Measurements from ENCODE around the gene C17orf107.

C17orf107 gene

GRCh38 chr17:4950075-4950745 lies 50.9 kb downstream of the C17orf107 start:
- ATAC-seq = peak; percentile 4 to 15

GRCh38 chr17:4950746-4951204 lies 51.4 kb downstream of the C17orf107 start, which contains the start of gene ENO3:
Gene ENO3 (plus strand): TSS chr17:4951119. CDS start chr17:4951830, 711 bp downstream.
- no peak for ATAC-seq

GRCh38 chr17:4951486-4951885 lies 52.1 kb downstream of the C17orf107 start:
- no peak for ATAC-seq
